H1 (cell line): ENCODE data around the gene PNMA6E. TPM values are rescaled to one million over a fixed set of nuclear protein-coding genes. Genes with fewer than 3 reads are reported as not detected.

Experiments
- CTCF ChIA-PET: fragments of 300-600 bp; sonication (Branson Sonifier 250); formaldehyde crosslinking; loops from one replicate; lab custom pipeline; 2021; ENCODE audit not compliant: partially characterized antibody; lab: Charles Lee
- POLR2A ChIA-PET: fragments of 300-600 bp; sonication (Branson Sonifier 250); formaldehyde crosslinking; loops from one replicate; lab custom pipeline; 2021; ENCODE audit warnings: inconsistent platforms; ENCODE audit not compliant: partially characterized antibody; lab: Charles Lee
- DNase-seq, 2 experiments: peaks; one replicate each; pipeline versions ENCODE4 v3.0.0 to v3.0.0-alpha.2; 2010 to 2022; ENCODE audit warnings: low spot score in 2 of 2, low read depth in 1 of 2, mixed read lengths in 1 of 2
- FAIRE-seq: peaks from 2 replicates; lab custom pipeline; 2011; peaks lifted over from hg19 to GRCh38; lab: Jason Lieb, UNC
- H2AFZ ChIP-seq: 2 replicates; pipeline ENCODE4 v1.8.1; 2012; ENCODE audit warnings: low read length, inconsistent platforms
- H2AK5ac ChIP-seq: 2 replicates; pipeline ENCODE4 v1.6.1; 2013; ENCODE audit warnings: low read depth, low read length
- H2BK120ac ChIP-seq: replicated peaks from 2 replicates; pipeline ENCODE3; 2013; ENCODE audit warnings: low read depth, low read length, inconsistent platforms
- H2BK12ac ChIP-seq: 2 replicates; pipeline ENCODE4 v1.6.1; 2013; ENCODE audit warnings: low read depth, low read length
- H2BK15ac ChIP-seq: 2 replicates; pipeline ENCODE4 v1.6.1; 2013; ENCODE audit warnings: low read length
- H2BK20ac ChIP-seq: 2 replicates; pipeline ENCODE4 v1.6.1; 2013; ENCODE audit warnings: low read length
- H2BK5ac ChIP-seq: 2 replicates; pipeline ENCODE4 v1.6.1; 2013; ENCODE audit warnings: low read depth, low read length
- H3K14ac ChIP-seq: 2 replicates; pipeline ENCODE4 v1.6.1; 2013; ENCODE audit warnings: inconsistent platforms; ENCODE audit not compliant: insufficient read length
- H3K18ac ChIP-seq: 2 replicates; pipeline ENCODE4 v1.6.1; 2013; ENCODE audit warnings: low read length; ENCODE audit errors: extremely low read depth
- H3K23ac ChIP-seq: 2 replicates; pipeline ENCODE4 v1.6.1; 2013; ENCODE audit warnings: inconsistent platforms; ENCODE audit not compliant: insufficient read length
- H3K23me2 ChIP-seq: 2 replicates; pipeline ENCODE4 v1.6.1; 2013; ENCODE audit warnings: low read depth, low read length
- H3K27ac ChIP-seq: 2 replicates; pipeline ENCODE4 v1.6.1; 2011; ENCODE audit warnings: low read depth, low read length, inconsistent platforms
- H3K27me3 ChIP-seq, 4 experiments: replicated peaks in 1 of 4; 1 replicate in 1 of 4; 2 replicates in 3 of 4; pipeline versions ENCODE4 v1.6.1 to v1.8.1; 2011 to 2013; ENCODE audit warnings: low read length in 3 of 4, mild to moderate bottlenecking in 3 of 4, inconsistent platforms in 2 of 4, mixed read lengths in 2 of 4, moderate library complexity in 1 of 4; ENCODE audit not compliant: control insufficient read depth in 3 of 4, insufficient read depth in 3 of 4; ENCODE audit errors: extremely low read depth in 1 of 4
- H3K36me3 ChIP-seq, 4 experiments: 2 replicates each; pipeline versions ENCODE4 v1.6.1 to v1.8.1; 2011 to 2013; ENCODE audit warnings: mild to moderate bottlenecking in 4 of 4, low read length in 3 of 4, moderate library complexity in 2 of 4, control low read depth in 1 of 4, inconsistent platforms in 1 of 4; ENCODE audit not compliant: insufficient read depth in 4 of 4, control insufficient read depth in 2 of 4
- H3K4ac ChIP-seq: replicated peaks from 2 replicates; pipeline ENCODE3; 2013; ENCODE audit warnings: low read length, low read depth, mixed read lengths, inconsistent platforms; ENCODE audit not compliant: insufficient read length
- H3K4me1 ChIP-seq, 4 experiments: replicated peaks in 1 of 4; 1 replicate in 1 of 4; 2 replicates in 3 of 4; pipeline versions ENCODE4 v1.6.1 to v1.8.1; 2011 to 2013; ENCODE audit warnings: low read length in 3 of 4, inconsistent platforms in 2 of 4, mixed read lengths in 1 of 4; ENCODE audit not compliant: insufficient read depth in 4 of 4, control insufficient read depth in 3 of 4
- H3K4me2 ChIP-seq, 2 experiments: 2 replicates each; pipeline versions ENCODE4 v1.6.1 to v1.8.1; 2011 to 2013; ENCODE audit warnings: low read depth in 2 of 2, low read length in 2 of 2, control low read depth in 1 of 2, inconsistent platforms in 1 of 2, mild to moderate bottlenecking in 1 of 2; ENCODE audit not compliant: insufficient read depth in 1 of 2
- H3K4me3 ChIP-seq, 4 experiments: fragments of 200-600, 300-600 bp in 1 of 4; sonication (generic), shearing (Covaris generic), sonication (Bioruptor Twin) in 1 of 4; 2 replicates each; pipeline versions ENCODE4 v1.5.1 to v1.8.1; 2011 to 2016; ENCODE audit warnings: low read length in 4 of 4, low read depth in 3 of 4, control low read depth in 2 of 4, inconsistent platforms in 2 of 4, mild to moderate bottlenecking in 2 of 4, mixed read lengths in 1 of 4, moderate library complexity in 1 of 4; ENCODE audit not compliant: insufficient read depth in 2 of 4; ENCODE audit errors: extremely low read depth in 1 of 4
- H3K56ac ChIP-seq: replicated peaks from 2 replicates; pipeline ENCODE3; 2013; ENCODE audit warnings: low read depth, mild to moderate bottlenecking, mixed read lengths, low read length, inconsistent platforms; ENCODE audit not compliant: insufficient read length
- H3K79me1 ChIP-seq: 2 replicates; pipeline ENCODE4 v1.6.1; 2013; ENCODE audit warnings: low read depth, low read length, control low read depth
- H3K79me2 ChIP-seq, 2 experiments: 2 replicates each; pipeline versions ENCODE4 v1.6.1 to v1.8.1; 2012 to 2013; ENCODE audit warnings: low read length in 2 of 2, mild to moderate bottlenecking in 2 of 2, inconsistent platforms in 1 of 2; ENCODE audit not compliant: insufficient read depth in 2 of 2, control insufficient read depth in 1 of 2
- H3K9ac ChIP-seq, 4 experiments: replicated peaks in 1 of 4; 1 replicate in 1 of 4; 2 replicates in 3 of 4; pipeline versions ENCODE4 v1.6.1 to v1.8.1; 2011 to 2013; ENCODE audit warnings: low read depth in 3 of 4, low read length in 3 of 4, control low read depth in 2 of 4, mild to moderate bottlenecking in 2 of 4, moderate library complexity in 2 of 4, inconsistent platforms in 1 of 4; ENCODE audit errors: extremely low read depth in 1 of 4
- H3K9me3 ChIP-seq, 2 experiments: 2 replicates each; pipeline versions ENCODE4 v1.6.1 to v1.8.1; 2012 to 2013; ENCODE audit warnings: mild to moderate bottlenecking in 2 of 2, moderate library complexity in 2 of 2, control low read depth in 1 of 2, inconsistent platforms in 1 of 2, low read depth in 1 of 2, low read length in 1 of 2, mixed read lengths in 1 of 2; ENCODE audit not compliant: insufficient read depth in 2 of 2
- H4K20me1 ChIP-seq, 2 experiments: replicated peaks in 1 of 2; 2 replicates each; pipeline versions ENCODE3 to v1.8.1; 2011 to 2013; ENCODE audit warnings: inconsistent platforms in 2 of 2, low read length in 2 of 2, mild to moderate bottlenecking in 1 of 2; ENCODE audit not compliant: insufficient read depth in 2 of 2, control insufficient read depth in 1 of 2
- H4K5ac ChIP-seq: 2 replicates; pipeline ENCODE4 v1.6.1; 2013; ENCODE audit warnings: low read length, low read depth, mixed read lengths, inconsistent platforms; ENCODE audit not compliant: insufficient read length
- H4K8ac ChIP-seq: 2 replicates; pipeline ENCODE4 v1.8.0; 2013; ENCODE audit warnings: mild to moderate bottlenecking, moderate library complexity, low read length, inconsistent platforms; ENCODE audit not compliant: insufficient read depth; ENCODE audit errors: extremely low read depth
- H4K91ac ChIP-seq: replicated peaks from 2 replicates; pipeline ENCODE3; 2013; ENCODE audit warnings: low read length, mixed read lengths, inconsistent platforms; ENCODE audit not compliant: insufficient read length
- CTBP2 ChIP-seq: IDR thresholded peaks from 2 replicates; pipeline ENCODE4 v1.7.0; 2011; ENCODE audit warnings: borderline replicate concordance, mild to moderate bottlenecking, moderate library complexity, mixed read lengths, low read length; ENCODE audit not compliant: insufficient read depth, insufficient read length
- E2F6 ChIP-seq: IDR thresholded peaks from 2 replicates; pipeline ENCODE4 v1.6.1; 2012; ENCODE audit warnings: inconsistent platforms
- EGR1 ChIP-seq: IDR thresholded peaks from 2 replicates; pipeline ENCODE4 v1.6.1; 2011; ENCODE audit warnings: low read depth, low read length, borderline replicate concordance
- GABPA ChIP-seq: IDR thresholded peaks from 2 replicates; pipeline ENCODE4 v1.6.1; 2011; ENCODE audit warnings: mild to moderate bottlenecking, low read length, moderate library complexity, borderline replicate concordance; ENCODE audit not compliant: insufficient read depth
- GTF2F1 ChIP-seq: IDR thresholded peaks from 2 replicates; pipeline ENCODE4 v1.6.1; 2012; ENCODE audit warnings: low read depth, low read length, improper control_type of control experiment, borderline replicate concordance
- POU5F1 ChIP-seq: IDR thresholded peaks from 2 replicates; pipeline ENCODE4 v1.6.1; 2011; ENCODE audit warnings: low read depth, mild to moderate bottlenecking, low read length, moderate library complexity
- RAD21 ChIP-seq, 2 experiments: IDR thresholded peaks in 1 of 2; conservative IDR thresholded peaks in 1 of 2; 2 replicates each; pipeline ENCODE4 v1.6.1; 2011; ENCODE audit warnings: low read depth in 2 of 2, low read length in 2 of 2, improper control_type of control experiment in 1 of 2, inconsistent platforms in 1 of 2, mild to moderate bottlenecking in 1 of 2, moderate library complexity in 1 of 2
- SAP30 ChIP-seq: fragments of 300-600 bp; sonication (generic); IDR thresholded peaks from 2 replicates; pipeline ENCODE4 v1.7.1; 2012; ENCODE audit warnings: low read length, moderate library complexity, mild to moderate bottlenecking, inconsistent platforms; ENCODE audit not compliant: insufficient read depth, insufficient replicate concordance
- SP4 ChIP-seq: IDR thresholded peaks from 2 replicates; pipeline ENCODE4 v1.6.1; 2012; ENCODE audit warnings: low read length, inconsistent platforms
- TAF1 ChIP-seq: IDR thresholded peaks from 2 replicates; pipeline ENCODE4 v1.6.1; 2011; ENCODE audit warnings: mild to moderate bottlenecking, low read depth, low read length
- USF2 ChIP-seq: IDR thresholded peaks from 2 replicates; pipeline ENCODE4 v1.6.1; 2011; ENCODE audit warnings: low read length, improper control_type of control experiment
- ZNF274 ChIP-seq: IDR thresholded peaks from 2 replicates; pipeline ENCODE4 v1.7.0; 2012; ENCODE audit warnings: low read length, borderline replicate concordance; ENCODE audit errors: extremely low read depth
- WGBS, 2 experiments: shearing (Covaris generic) in 1 of 2; methylation state at CpG; one replicate each; pipeline versions ENCODE4 v1.1.6 to v1.1.7; 2013 to 2015; ENCODE audit warnings: low lambda C conversion rate in 2 of 2, mixed read lengths in 2 of 2, inconsistent platforms in 1 of 2, low coverage in 1 of 2, missing lambda C conversion rate in 1 of 2; ENCODE audit not compliant: insufficient replicate concordance in 2 of 2, insufficient coverage in 1 of 2, insufficient read length in 1 of 2; ENCODE audit errors: extremely low coverage in 1 of 2, missing lambda C conversion rate in 1 of 2; 5-methylcytosine and 5-hydroxymethylcytosine counted together
- polyA plus RNA-seq, 7 experiments: library from polyadenylated mRNA; depleted of rRNA in 3 of 7; stranded (reverse) in 5 of 7; unstranded in 2 of 7; fragments of >200 nt in 5 of 7; fragments of 200-250 nt in 2 of 7; gene quantifications; 1 replicate in 5 of 7; 2 replicates in 1 of 7; 4 replicates in 1 of 7; pipeline versions ENCODE4 v1.2.1 to v1.2.3, GENCODE V29; 2011 to 2013; ENCODE audit warnings: missing spikeins in 2 of 7, mixed read lengths in 2 of 7
- total RNA-seq: library from RNA; stranded (reverse); fragmentation: NEBNext Ultra II Directional; extraction: Animal tissue kit (Norgen Biotek cat#: 25700); gene quantifications from 2 replicates; pipeline ENCODE4 v1.2.1, GENCODE V29; 2021

The PNMA6E gene
- total and polyA plus RNA-seq, 2 of the 8 experiments (the other 6 are each of a cell fraction or from before 2014, with no cell fraction given): not detected

GRCh38 chrX:153371256-153371655, 29.9 kb downstream of the PNMA6E start:
- Histone ChIP-seq H3K79me2 (no peaks in the 10 kb centered on the region), H3K36me3 (no peaks in the 10 kb centered on the region), H4K5ac (no peak overlapping the region), H3K23me2 (no peaks in the 10 kb centered on the region), H2BK20ac (no peak overlapping the region), H2BK12ac (no peak overlapping the region), H3K27ac (no peak overlapping the region), H3K4ac (no peak overlapping the region), H3K4me1 (peaks cover 0 to 3% (median 0%) of the 10 kb centered on the region in 4 experiments; a peak in 1 of 7 replicates), H3K4me3 (no peak overlapping the region), H3K9me3 (no peaks in the 10 kb centered on the region), H3K27me3 (no peaks in the 10 kb centered on the region), H3K23ac (no peak overlapping the region), H4K91ac (no peak overlapping the region), H4K8ac (no peak overlapping the region), H2AFZ (no peak overlapping the region), H2BK5ac (no peak overlapping the region), H2BK120ac (no peak overlapping the region), H3K9ac (no peak overlapping the region), H3K14ac (no peak overlapping the region), H2AK5ac (no peak overlapping the region), H3K79me1 (no peaks in the 10 kb centered on the region), H4K20me1 (no peaks in the 10 kb centered on the region), H3K4me2 (no peak overlapping the region), H3K18ac (no peak overlapping the region), H3K56ac (no peak overlapping the region), H2BK15ac (no peak overlapping the region)
- DNase-seq (no peak), FAIRE-seq (no peak)
- WGBS, 2 experiments: 93% methylated on average over 1 of the region's 3 CpGs; no CpG with 5 or more reads in 1 of the 2 experiments
- ChIA-PET CTCF (no interaction called here), POLR2A (no interaction called here)
- TF ChIP-seq USF2 (no peak), GABPA (no peak), RAD21 (IDR thresholded peaks at IDR 0.05 in 1 of 2, conservative IDR thresholded peaks at IDR 0.05 in 1 of 2; ENCODE audit: low read depth in 2 of 2, low read length in 2 of 2) (no peak), CTBP2 (no peak), POU5F1 (no peak), SAP30 (no peak), TAF1 (no peak), SP4 (no peak), EGR1 (no peak), ZNF274 (no peak), GTF2F1 (no peak), E2F6 (no peak)
